Measurements from ENCODE around the gene ADM2. TPM values are rescaled to one million over a fixed set of nuclear protein-coding genes. Genes with fewer than 3 reads are reported as not detected.

ADM2 gene
- polyA plus RNA-seq, 12 donors, result 0.16 to 1.6 (median 0.34) TPM; not detected in 2

- no peak for DNase-seq
These were observed 2.9 kb downstream of the ADM2 start for GRCh38 chr22:50483977-50484853.

DNA sequence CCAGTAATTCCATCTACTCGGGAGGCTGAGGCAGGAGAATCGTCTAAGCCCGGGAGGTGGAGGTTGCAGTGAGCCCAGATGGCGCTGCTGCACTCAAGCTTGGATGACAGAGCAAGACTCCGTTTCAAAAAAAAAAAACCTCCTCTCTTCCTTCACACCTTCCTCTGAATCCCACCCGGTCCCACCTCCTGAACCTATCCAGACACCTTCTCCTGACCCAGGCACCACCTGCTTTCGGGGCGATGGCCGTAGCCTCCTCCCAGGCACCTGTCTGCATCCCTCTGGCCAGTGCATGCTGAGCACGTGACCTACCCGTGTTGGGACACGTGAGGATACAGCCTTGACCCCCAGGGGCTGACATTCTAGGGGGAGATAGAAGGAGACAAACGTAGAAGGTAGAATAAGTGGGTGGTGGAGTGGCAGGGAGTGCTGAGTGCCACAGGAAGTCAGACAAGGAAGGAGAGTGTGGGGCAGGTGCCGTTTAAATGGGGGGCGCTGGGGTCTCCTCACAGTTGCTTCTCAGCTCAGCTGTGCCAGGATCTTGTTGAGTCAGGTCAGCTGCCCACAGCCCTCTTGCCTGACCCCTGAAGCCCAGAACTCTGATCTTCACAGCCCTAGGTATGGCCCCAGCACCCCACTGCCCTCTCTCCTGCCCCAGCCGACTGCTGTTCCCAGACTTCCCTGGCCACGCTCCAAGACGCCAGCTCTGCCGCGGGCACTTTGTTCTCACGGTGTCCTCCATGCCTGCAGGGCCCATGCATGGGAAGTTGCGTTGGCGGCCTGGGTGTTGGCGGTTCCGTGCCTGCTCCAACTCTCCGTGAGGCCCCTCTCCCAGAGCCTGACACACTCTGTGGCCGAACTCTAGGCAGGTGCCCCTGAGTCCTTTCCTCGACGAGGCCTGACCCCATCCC is 4.1 kb downstream of the ADM2 start:
- DNase-seq, result no peak

DNA sequence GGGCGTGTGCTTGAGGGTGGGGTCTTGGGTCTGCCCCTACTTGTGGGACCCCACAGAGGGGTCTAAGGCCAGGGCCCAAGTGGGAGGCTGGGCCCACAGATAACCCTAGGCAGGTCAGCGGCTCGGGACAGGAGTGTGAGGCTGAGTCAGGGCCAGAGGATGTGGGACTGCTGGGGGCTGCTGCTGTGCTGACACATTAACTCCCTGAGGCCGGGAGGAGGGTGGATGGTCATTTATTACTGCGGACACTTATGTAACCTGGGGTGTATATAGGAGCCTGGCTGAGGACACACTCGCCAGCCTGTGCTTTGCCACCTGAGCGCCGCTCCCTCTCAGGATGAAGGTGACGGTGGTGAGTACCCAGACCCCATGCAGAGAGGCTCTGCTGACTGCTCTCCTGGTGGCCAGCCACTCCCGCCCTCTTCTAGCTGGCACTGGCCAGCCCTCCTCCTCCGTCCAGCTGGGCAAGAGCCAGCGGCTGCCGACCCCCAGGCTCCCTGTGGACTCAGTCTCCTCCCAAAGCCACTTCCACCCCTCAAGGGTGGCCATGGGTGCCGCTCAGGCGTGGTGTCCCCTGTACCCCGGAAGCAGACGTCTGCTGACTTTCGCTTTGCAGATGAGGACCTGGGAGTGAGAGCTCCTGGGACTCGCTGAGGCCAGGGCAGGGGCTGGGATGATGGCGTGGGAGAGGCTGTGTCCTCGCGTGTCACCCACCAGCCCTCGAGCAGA is 5.4 kb downstream of the ADM2 start, which contains the start of gene MIOX:
TSS of gene MIOX (plus strand) at position 299 of the 729 bp plus-strand sequence. CDS start at position 338, 39 bp downstream.
- DNase-seq, result no peak

DNA sequence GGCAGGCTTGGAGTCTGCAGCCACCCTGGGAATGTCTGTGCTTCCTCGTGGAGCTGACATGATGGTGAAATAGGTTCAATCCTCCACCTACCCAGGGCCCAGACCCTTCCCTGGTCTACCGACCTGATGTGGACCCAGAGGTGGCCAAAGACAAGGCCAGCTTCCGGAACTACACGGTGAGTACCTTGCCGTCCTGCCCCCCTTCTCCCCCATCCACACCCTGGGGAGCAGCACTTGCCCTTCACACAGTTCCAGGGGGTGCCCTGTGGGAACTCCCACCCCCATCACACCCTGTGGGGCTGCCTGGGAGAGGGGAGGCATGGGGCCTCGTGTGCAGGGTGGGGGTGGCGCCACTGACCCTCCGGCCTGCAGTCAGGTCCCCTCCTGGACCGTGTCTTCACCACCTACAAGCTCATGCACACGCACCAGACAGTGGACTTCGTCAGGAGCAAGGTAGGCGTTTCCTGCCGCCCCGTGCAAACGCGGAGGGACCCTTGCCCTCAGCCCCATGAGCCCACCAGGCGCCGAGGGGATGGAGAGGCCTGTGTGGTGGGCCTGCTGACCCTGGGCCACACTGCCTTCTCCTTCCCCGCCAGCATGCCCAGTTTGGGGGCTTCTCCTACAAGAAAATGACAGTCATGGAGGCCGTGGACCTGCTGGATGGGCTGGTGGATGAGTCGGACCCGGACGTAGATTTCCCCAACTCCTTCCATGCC is 6.1 kb downstream of the ADM2 start:
- DNase-seq, result no peak

DNA sequence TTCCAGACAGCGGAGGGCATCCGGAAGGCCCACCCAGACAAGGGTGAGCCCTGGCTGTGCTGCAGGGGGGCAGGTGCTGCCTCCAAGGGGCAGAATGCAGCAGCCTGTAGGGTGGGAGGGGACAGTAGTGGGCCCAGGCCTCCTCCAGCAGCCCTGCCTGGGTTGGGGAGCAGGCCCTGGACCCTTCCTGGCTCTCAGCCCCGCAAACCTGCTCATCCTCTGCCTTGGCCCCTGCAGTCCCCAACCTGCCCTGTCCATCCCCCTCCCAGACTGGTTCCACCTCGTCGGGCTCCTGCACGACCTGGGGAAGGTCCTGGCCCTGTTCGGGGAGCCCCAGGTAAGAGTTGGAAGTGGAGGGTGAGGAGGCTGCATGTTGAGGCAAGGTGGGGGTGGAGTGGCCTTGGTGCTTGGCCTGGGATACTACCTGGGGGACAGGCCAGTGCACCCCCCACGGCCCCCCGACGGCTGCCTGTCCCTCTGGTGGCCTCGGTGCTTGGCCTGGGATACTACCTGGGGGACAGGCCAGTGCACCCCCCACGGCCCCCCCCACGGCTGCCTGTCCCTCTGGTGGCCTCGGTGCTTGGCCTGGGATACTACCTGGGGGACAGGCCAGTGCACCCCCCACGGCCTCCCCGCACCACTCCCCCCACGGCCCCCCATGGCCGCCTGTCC is 6.8 kb downstream of the ADM2 start:
- no peak for DNase-seq

GRCh38 chr22:50488886-50489285 is 7.5 kb downstream of the ADM2 start:
- DNase-seq, result no peak

DNA sequence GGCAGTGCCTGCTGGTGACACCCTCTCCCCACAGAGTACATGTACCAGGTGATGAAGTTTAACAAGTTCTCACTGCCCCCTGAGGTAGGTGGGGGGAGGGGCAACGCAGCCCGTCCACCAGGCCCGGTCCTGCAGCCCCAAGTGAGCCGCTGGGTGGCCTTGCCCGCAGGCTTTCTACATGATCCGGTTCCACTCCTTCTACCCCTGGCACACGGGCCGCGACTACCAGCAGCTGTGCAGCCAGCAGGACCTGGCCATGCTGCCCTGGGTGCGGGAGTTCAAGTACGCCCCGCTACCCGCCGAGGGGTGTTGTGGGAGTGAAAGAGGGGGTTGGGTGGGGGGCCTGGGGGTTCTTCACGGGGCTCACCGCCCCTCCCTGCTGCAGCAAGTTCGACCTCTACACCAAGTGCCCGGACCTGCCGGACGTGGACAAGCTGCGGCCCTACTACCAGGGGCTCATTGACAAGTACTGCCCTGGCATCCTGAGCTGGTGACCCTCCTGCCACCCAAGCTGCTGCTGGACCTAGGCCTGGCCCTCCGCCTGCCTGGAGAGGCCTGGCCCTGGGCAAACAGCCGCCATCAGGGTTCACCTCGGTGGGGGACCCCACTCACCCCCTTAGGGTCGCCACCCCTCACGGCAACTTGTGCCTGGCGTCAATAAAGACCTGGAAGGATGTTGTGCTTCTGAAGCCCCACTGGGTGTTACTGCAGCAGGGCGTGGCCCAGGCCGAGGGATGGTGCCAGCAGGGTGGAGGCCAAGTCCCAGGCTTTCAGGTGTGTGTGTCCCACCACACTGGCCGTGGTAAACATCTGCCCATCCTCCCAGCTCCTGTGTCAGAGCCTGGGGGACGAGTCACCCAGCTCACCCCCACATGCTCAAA is 8.3 kb downstream of the ADM2 start:
- DNase-seq, result no peak

GRCh38 chr22:50490531-50491308 is 9.4 kb downstream of the ADM2 start:
- no peak for DNase-seq

DNA sequence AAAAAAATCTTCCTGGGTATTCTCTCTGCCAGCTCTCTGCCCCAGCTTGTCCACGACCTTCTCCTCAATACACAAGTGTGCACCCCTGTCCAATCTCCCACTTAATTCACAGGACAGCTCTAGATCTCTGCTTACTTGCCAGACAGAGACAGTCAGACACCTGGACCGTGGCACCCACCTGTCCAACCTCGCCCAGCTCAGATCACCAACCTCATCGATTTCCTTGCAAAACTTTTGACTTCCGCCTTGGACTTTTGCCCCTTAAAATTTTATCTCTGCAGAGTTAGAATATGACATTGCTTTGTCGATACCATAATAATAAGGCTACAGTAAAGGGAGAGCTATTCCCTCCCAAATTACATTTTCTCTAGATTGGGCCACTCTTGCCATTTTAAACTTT is 15.8 kb downstream of the ADM2 start:
- no peak for DNase-seq

DNA sequence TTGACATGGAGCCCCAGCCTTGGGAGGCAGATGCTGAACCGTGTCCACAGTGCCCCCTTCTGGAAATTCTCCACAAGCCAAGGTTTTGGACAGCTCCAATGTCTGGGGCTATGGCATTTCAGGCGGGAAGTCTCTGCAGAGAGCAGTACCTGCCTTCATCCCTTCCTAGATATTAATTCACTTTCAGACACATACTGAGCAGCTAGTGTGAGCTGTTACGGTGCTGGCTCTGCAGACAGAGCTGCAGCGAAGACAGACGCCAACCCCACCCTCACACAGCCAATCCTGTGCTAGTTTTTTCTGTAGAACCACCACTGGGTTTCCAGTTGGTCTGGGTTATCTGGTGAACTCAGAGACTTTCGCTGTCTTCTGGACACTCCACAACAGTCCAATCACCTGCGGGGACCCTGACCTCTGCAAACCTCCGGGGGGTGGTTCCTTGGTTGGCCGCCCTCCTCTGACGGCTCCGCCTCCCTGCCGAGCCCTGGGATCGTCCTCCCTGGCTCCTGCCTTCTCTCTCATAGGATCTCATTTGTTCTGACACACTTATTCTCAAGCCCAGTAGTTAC is 17.1 kb downstream of the ADM2 start:
- peak; percentile 35 for DNase-seq

DNA sequence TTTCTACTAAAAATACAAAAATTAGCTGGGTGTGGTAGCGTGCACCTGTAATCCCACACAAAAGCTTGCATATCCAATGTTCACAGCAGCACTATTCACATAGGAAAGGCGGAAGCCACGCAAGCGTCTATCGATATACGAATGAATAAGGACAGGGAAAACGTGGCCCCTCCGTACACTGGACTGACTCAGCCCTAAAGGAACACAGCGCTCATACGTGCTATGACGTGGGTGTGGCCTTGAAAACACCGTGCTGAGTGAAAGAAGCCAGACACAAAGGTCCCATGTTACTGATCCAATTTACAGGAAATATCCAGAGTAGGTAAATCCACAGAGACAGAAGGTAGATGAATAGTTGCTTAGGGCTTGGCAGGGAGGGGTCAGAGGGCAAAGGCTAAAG is 19.1 kb downstream of the ADM2 start:
- DNase-seq, result no peak

GRCh38 chr22:50502096-50502495 is 20.8 kb downstream of the ADM2 start:
- DNase-seq, result no peak

DNA sequence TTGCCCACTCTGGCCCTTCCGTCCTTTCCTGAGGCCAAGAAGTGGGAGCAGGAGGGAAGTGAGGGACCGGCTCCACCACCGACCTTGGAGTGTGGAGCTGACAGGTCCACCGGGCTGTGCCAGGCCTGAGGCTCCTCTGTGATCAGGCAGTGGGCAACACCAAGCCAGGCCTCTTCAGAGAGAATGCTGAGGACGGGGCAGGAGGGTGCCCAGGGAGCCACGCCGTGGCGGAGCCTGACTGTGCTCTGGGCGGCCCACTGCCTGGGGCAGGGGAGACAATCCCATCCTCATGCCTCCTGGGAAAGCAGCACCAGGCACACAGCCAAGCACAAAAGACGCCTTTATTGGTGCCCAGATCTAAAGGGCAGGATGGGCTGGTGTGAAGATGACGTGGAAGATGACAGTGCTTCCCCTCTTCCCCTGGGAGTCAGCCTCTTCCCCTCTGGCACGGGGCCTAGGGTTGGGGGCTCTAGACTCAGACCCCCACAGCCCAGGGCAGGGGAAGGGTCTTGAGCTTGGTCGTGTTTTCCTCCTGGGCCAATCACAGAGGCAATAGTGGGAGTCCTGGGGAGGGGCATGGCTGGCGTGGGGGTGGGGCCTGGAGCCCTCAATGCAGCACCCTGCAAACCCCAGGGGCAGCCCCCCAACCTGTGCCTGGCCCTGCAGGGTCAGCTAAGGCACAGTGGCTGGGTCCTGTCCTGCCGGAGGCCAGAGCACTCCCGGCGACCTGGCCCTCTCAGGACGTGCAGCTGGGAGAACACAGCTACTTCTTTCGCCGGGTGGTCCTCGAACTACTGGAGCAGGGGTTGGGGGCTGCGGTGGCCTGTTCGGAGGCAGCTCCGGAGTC is 21.5 kb downstream of the ADM2 start:
- DNase-seq, result no peak

GRCh38 chr22:50503475-50504145 is 22.3 kb downstream of the ADM2 start:
- DNase-seq, result no peak

- DNase-seq, result no peak
These were observed 23.2 kb downstream of the ADM2 start for GRCh38 chr22:50504369-50505211.

DNA sequence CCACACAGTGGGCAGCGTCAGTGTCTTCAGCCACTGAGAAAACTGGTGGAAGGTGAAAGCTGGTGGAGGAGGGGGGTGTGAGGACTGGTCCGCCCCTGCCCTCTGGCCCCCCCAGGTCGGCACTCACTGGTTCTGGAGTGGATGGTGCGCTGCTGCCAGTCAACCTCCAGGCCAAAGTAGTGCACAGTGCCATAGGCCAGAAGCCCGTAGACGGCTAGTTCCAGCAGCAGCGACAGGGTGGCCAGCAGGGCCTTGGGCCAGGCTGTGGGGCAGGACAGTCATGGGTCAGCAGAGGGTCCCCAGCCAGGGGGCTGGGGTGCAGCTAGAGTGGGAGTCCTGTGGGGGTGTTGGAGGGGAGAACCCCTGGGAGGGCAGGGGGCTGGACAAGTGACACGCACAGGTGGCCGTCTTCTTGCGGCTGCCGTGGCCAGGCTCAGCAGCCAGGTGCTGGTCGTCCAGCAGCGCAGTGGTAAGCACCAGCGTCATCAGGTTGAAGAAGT is 24.0 kb downstream of the ADM2 start:
- DNase-seq, result no peak
